AG10803 (cell line): ENCODE results near the gene TNFRSF25.
"Not testable (repeated sequence)": the region's sequence is repeated elsewhere in the genome, so short reads cannot be mapped to it uniquely, and the experiment has no call there.

Experiments used
- DNase-seq: peaks from one replicate; pipeline ENCODE4 v3.0.0; 2010; ENCODE audit warnings: low read depth
- H3K4me3 ChIP-seq: 2 replicates; pipeline ENCODE4 v1.5.1; 2011; ENCODE audit warnings: mild to moderate bottlenecking, low read length, control low read depth
- TF ChIP-seq, protein P1 (sequence below): conservative IDR thresholded peaks from 2 replicates; pipeline ENCODE4 v1.5.1; 2011; ENCODE audit warnings: mild to moderate bottlenecking, low read length, control low read depth, inconsistent platforms

TNFRSF25 gene

DNA sequence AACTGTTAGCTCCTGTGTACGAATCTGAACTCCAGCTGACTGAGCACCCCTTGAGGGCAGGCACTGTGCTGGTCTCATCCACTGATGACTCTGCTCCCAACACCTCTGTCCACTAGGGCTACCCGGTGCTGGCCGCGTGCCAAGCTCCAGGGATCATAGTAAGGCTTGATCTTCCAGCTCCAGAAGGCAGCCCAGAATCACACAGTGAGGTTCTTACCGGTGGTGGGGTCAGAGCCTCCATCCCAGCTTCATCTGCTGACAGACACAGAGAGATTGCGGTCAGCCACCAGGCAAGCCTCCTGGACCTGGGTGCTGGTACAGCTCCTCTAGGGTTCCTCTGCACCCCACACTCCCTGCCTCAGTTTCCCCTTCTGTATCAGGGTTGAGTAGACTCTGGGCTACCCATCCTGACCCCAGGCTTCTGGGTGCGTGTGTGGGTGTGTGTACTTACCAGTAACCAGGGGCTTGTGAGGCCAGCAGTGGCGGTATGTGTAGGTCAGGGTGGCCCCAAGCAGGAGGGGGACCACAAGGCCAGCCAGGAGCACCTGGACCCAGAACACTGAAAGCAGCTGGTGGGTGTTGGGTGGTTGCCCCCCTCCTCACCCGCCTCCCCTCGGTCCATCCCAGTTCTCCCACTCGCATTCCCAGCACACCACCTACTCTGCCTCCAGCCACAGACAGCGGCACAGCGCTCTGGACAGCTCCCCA is 3.4 kb downstream of the TNFRSF25 start:
- TF ChIP-seq, protein P1, sequence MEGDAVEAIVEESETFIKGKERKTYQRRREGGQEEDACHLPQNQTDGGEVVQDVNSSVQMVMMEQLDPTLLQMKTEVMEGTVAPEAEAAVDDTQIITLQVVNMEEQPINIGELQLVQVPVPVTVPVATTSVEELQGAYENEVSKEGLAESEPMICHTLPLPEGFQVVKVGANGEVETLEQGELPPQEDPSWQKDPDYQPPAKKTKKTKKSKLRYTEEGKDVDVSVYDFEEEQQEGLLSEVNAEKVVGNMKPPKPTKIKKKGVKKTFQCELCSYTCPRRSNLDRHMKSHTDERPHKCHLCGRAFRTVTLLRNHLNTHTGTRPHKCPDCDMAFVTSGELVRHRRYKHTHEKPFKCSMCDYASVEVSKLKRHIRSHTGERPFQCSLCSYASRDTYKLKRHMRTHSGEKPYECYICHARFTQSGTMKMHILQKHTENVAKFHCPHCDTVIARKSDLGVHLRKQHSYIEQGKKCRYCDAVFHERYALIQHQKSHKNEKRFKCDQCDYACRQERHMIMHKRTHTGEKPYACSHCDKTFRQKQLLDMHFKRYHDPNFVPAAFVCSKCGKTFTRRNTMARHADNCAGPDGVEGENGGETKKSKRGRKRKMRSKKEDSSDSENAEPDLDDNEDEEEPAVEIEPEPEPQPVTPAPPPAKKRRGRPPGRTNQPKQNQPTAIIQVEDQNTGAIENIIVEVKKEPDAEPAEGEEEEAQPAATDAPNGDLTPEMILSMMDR = no peak
- no peak for DNase-seq
- no peak overlapping the region for H3K4me3 ChIP-seq

DNA sequence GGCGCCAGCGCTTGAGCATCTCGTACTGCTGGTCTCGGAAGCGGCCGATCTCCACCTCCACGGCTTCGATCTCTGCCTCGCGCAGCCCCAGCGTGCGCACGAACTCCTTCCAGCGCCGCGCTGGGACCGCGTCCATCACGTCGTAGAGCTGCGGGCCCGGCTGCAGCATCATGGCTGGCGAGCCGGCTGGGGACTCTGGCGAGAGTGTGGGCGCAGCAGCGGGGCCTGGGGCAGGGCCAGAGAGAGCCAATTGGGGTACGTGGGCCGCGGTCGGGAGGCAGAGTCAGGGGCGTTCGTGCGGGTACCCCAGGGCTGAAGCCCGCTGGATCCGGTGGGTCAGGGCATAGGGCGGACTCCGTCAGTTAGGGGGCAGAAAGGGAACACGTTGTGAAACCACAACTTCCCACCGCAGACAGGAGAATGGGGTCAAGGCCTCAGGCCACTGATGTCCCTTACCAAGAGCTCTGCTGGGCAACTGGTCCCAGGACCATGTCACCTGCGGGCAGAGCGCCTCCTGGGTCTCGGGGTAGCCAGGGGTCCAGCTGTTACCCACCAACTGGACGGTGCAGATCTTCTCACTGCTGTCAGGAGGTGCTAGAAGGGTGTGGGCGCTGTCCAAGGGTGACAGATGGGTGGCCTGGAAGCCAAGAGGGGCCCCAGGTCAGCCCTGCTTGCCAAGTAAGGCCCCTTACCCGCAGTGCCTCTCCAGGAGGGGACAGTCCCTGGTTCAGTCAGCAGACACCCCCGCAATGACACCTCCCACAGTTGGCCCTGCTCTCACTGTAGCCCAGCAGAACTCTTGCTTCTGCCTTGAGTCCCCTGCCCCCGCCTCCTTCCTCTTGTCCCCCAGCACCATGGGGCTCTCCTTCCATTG is 4.2 kb downstream of the TNFRSF25 start:
- no peak for DNase-seq
- no peak overlapping the region for H3K4me3 ChIP-seq
- TF ChIP-seq, protein P1 = no peak

DNA sequence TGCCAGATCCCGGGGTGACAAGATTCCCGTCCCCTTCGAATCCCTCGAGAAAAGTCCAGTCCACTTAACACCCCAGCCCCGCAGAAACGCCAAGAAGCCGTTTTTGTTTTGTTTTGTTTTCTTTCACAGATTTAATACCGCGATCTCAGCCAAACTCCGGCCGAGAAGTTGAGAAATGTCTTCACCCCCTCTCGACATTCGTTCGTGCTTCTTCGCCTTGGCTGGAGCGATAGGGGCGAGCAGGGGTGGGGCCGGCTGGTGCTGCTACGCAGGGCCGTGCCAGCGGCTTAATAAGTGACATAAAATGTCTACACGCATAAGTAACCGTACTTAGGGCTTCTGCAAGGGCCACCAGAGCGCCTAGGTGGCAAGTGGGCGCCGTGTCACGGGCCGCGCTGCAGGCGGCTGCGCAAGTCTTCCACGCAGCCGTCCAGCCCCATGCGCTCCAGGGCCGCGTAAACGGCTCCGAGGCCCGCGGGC is 4.9 kb downstream of the TNFRSF25 start:
- no peak overlapping the region for H3K4me3 ChIP-seq
- no peak for DNase-seq
- TF ChIP-seq, protein P1 = no peak

DNA sequence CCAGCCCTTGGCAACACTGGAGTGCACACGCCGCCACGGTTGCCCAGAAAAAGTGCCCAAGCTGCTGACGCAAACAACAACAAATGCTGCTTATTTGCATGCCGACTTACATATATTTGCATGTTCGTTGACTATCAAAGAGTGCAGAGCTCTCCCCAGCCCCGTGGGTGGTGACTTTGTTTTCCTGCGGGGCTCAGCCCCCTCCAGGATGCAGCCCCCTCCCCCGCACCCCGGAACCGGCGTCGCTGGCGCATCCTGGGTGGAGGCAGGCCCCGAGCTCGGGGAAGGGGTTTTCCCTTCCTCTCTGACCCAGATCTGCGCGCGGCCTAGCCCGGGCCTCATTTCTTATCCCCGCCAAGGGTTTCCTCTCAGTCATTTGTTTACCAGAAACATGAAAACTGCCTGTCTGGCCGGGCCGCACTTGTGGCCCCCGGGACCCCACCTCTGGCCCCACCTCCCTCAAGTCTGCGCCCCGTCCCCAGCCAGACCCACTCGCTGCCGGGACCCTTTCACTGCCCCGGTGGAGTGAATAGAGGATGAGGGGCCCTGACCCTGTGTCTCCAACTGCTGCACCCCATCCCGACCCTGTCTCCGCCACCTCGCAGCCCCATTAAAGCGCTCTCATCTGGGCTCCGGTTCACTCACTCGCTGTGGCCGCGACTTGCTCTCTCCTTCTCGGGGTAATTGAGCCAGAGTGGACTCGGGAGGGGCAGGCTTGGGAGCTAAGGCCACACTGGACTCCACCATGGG is 5.5 kb downstream of the TNFRSF25 start:
- TF ChIP-seq, protein P1 = no peak
- DNase-seq = no peak
- H3K4me3 ChIP-seq = no peak overlapping the region

DNA sequence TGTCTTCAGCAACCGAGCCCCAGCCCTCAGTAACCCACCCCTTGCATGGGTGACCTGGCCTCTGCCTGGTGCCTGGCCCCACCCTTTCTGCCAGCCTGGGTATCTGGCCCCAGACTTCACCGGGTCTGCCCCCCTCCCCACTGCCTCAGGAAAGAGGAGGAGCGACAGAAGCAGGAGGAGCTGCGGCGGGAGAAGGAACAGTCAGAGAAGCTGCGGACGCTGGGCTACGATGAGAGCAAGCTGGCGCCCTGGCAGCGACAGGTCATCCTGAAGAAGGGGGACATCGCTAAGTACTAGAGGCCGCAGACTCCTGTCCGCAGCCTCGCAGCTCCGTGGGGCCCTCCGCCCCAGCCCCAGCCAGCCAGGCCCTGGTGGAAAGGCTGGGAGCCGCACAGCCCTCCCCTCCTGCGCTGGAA is 6.1 kb downstream of the TNFRSF25 start:
- H3K4me3 ChIP-seq = no peak overlapping the region
- TF ChIP-seq, protein P1 = no peak
- no peak for DNase-seq

DNA sequence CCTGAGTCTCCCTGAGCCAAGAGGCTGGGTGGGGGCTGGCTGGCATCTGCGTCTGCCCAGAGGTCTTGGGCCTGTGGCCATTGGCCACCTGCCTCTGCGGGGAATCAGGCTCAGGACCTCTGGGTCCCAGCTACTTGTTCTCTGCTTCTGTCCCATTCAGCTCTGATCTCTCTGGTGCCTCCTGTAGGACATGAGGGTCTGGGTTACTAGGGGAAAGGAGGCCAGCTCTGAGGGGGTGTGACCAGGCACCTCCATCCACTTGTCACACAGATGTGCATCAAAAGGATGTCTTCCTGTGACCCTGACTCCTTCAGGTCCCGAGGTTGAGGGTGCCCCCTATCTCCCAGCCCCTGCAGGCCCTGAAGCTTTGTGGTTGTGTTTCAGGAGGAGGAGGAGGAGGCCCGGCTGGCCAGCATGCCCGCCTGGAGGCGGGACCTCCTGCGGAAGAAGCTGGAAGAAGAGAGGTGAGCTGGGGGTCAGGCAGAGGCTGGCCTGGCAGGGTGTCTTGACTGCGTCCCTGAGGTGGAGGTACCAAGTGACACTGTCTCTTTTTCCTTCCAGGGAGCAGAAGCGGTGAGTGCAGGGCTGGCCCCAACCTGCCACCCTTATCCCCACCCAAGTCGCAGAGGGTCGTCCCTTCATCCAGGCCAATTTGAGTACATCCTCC is 9.0 kb downstream of the TNFRSF25 start:
- no peak overlapping the region for H3K4me3 ChIP-seq
- TF ChIP-seq, protein P1 = no peak
- DNase-seq = no peak

DNA sequence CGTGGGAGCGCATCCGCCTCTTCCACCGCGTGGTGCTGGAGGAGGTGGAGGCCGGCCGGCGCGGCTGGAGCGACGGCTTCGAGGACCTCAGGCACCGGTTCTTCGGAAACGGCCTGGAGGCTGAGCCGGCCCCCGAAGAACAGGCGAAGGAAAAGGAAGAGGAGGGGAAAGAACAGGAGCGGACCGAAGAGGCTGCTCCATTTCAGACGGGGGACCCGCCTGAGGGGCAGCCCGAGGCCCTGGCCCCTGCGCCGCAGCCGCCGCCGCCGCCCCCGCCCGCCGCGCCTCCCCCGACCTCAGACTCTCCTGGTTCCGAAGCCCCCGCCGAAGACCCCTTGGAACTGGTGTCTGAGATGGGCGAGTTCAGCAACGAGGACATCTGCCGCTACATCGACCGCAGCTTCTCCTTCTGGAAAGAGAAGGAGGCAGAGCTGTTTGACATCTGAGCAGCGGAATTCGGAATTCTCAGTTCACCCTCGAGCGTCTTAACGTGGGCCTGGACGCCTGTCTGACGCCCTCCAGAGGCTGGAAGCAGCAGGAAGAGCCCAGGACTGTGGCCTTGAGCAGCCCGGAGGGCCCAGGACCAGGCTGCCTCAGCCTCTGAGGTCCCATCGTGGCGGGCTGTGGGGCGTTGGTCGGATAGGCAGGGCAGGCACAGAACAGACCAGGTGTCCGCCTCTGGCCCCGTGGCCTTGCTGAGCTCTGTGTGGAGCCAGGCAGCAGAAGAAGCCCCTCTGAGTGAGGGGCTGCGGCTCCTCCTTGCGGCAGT is 10.0 kb downstream of the TNFRSF25 start:
- DNase-seq, H3K4me3 ChIP-seq: not testable (repeated sequence)
